ENCODE results near the gene SLC23A3.

Gene SLC23A3

GRCh38 chr2:219171231-219171651 is 1.4 kb upstream of the SLC23A3 start:
- peaks cover 0 to 31% (median 23%) of the 10 kb centered on the region in 4 donors for H3K4me1 ChIP-seq
- no peaks in the 10 kb centered on the region for H3K9me3 ChIP-seq
- DNase-seq, result peak; percentile 89 to 90
- H3K27me3 ChIP-seq, result no peaks in the 10 kb centered on the region
- H3K36me3 ChIP-seq, result peaks cover 25 to 40% (median 37%) of the 10 kb centered on the region in 3 donors
- H3K4me3 ChIP-seq, result no peak overlapping the region
- peak; percentile 70 to 74 for TF ChIP-seq CTCF (IDR thresholded peaks at IDR 0.05)
- peak overlapping the region; percentile 65 for H3K27ac ChIP-seq
- intact Hi-C loops (cut with DNase I; ENCODE audit: low total_unique reads), result loop anchor here (10.0 kb wide), 1 partner anchor 214 kb away; the partner anchor contains the start of gene DNPEP

GRCh38 chr2:219168932-219169331 is 897 bp downstream of the SLC23A3 start:
- no peak for TF ChIP-seq CTCF (IDR thresholded peaks at IDR 0.05)
- H3K27me3 ChIP-seq, result no peaks in the 10 kb centered on the region
- peaks cover 13 to 24% (median 22%) of the 10 kb centered on the region in 3 donors for H3K36me3 ChIP-seq
- H3K4me3 ChIP-seq, result no peak overlapping the region
- no peak for DNase-seq
- H3K27ac ChIP-seq, result no peak overlapping the region
- no peaks in the 10 kb centered on the region for H3K9me3 ChIP-seq
- intact Hi-C loops (cut with DNase I; ENCODE audit: low total_unique reads), result no loop called here
- peaks cover 0 to 11% (median 10%) of the 10 kb centered on the region in 4 donors for H3K4me1 ChIP-seq

- no peak for DNase-seq
- Histone ChIP-seq H3K4me1 (peaks cover 0 to 11% (median 8%) of the 10 kb centered on the region in 4 donors), H3K4me3 (no peak overlapping the region), H3K9me3 (no peaks in the 10 kb centered on the region), H3K27ac (no peak overlapping the region), H3K27me3 (no peaks in the 10 kb centered on the region), H3K36me3 (peaks cover 11 to 20% (median 18%) of the 10 kb centered on the region in 3 donors)
- intact Hi-C loops (cut with DNase I; ENCODE audit: low total_unique reads), result no loop called here
- TF ChIP-seq CTCF (IDR thresholded peaks at IDR 0.05), result no peak
Measured at GRCh38 chr2:219168526-219168925, 1.3 kb downstream of the SLC23A3 start.

- Histone ChIP-seq H3K9me3 (no peaks in the 10 kb centered on the region), H3K27me3 (no peaks in the 10 kb centered on the region), H3K4me1 (peaks cover 0 to 11% (median 8%) of the 10 kb centered on the region in 4 donors), H3K27ac (no peak overlapping the region), H3K36me3 (peaks cover 6 to 15% (median 13%) of the 10 kb centered on the region in 3 donors), H3K4me3 (no peak overlapping the region)
- TF ChIP-seq CTCF (IDR thresholded peaks at IDR 0.05), result no peak
- intact Hi-C loops (cut with DNase I; ENCODE audit: low total_unique reads), result no loop called here
- no peak for DNase-seq
Measured at GRCh38 chr2:219167997-219168396, 1.8 kb downstream of the SLC23A3 start.

- Histone ChIP-seq H3K4me1 (peaks cover 0 to 8% (median 6%) of the 10 kb centered on the region in 4 donors), H3K36me3 (no peaks in the 10 kb centered on the region), H3K27me3 (no peaks in the 10 kb centered on the region), H3K4me3 (no peak overlapping the region), H3K27ac (no peak overlapping the region), H3K9me3 (no peaks in the 10 kb centered on the region)
- intact Hi-C loops (cut with DNase I; ENCODE audit: low total_unique reads), result no loop called here
- peak in 1 of 2 donors; percentile 57 for DNase-seq
- TF ChIP-seq CTCF (IDR thresholded peaks at IDR 0.05), result no peak
Measured at GRCh38 chr2:219165058-219165911, 4.5 kb downstream of the SLC23A3 start.
